ENCODE measurements around the gene FAM168B.

FAM168B gene

DNA sequence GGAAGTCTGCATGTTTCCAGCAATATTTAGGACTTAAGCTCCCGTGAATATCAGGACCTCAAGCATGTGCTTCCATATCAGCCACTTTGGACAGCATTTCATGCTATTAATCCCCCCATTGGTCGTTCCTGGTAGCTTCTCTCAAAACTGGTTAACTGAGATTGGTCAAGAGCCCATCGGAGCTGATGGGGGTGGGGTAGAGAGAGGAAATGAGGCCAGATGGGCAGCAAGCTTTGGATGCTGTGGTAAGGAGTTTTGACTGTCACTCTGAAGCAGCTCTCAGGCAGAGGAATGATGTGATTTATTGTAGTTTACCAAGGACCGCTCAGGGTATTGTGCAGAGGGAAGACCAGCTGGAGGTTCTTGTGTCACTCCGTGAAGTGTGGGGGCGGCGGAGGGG, 81.8 kb downstream of the FAM168B start:
- DNase-seq (ENCODE audit: extremely low spot score): no peak
- CTCF ChIA-PET: no interaction called here
- POLR2A ChIA-PET: no interaction called here
- TF ChIP-seq, protein P1, sequence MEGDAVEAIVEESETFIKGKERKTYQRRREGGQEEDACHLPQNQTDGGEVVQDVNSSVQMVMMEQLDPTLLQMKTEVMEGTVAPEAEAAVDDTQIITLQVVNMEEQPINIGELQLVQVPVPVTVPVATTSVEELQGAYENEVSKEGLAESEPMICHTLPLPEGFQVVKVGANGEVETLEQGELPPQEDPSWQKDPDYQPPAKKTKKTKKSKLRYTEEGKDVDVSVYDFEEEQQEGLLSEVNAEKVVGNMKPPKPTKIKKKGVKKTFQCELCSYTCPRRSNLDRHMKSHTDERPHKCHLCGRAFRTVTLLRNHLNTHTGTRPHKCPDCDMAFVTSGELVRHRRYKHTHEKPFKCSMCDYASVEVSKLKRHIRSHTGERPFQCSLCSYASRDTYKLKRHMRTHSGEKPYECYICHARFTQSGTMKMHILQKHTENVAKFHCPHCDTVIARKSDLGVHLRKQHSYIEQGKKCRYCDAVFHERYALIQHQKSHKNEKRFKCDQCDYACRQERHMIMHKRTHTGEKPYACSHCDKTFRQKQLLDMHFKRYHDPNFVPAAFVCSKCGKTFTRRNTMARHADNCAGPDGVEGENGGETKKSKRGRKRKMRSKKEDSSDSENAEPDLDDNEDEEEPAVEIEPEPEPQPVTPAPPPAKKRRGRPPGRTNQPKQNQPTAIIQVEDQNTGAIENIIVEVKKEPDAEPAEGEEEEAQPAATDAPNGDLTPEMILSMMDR (IDR thresholded peaks at IDR 0.05; ENCODE audit: control extremely low read depth, extremely low read depth, low read depth, missing control alignments): no peak

GRCh38 chr2:131010566-131010965, 82.7 kb downstream of the FAM168B start:
- TF ChIP-seq, protein P1 (IDR thresholded peaks at IDR 0.05; ENCODE audit: control extremely low read depth, extremely low read depth, low read depth, missing control alignments): no peak
- ChIA-PET CTCF (no interaction called here), POLR2A (no interaction called here)
- no peak for DNase-seq (ENCODE audit: extremely low spot score)

GRCh38 chr2:131009713-131010475, 83.4 kb downstream of the FAM168B start:
- TF ChIP-seq, protein P1 (IDR thresholded peaks at IDR 0.05; ENCODE audit: control extremely low read depth, extremely low read depth, low read depth, missing control alignments): no peak
- DNase-seq (ENCODE audit: extremely low spot score): no peak
- ChIA-PET CTCF (no interaction called here), POLR2A (no interaction called here)

GRCh38 chr2:131008967-131009366, 84.3 kb downstream of the FAM168B start:
- TF ChIP-seq, protein P1 (IDR thresholded peaks at IDR 0.05; ENCODE audit: control extremely low read depth, extremely low read depth, low read depth, missing control alignments): no peak
- DNase-seq (ENCODE audit: extremely low spot score): no peak
- ChIA-PET POLR2A (no interaction called here), CTCF (no interaction called here)

GRCh38 chr2:131006561-131006960, 86.7 kb downstream of the FAM168B start:
- DNase-seq (ENCODE audit: extremely low spot score): no peak
- TF ChIP-seq, protein P1 (IDR thresholded peaks at IDR 0.05; ENCODE audit: control extremely low read depth, extremely low read depth, low read depth, missing control alignments): no peak
- ChIA-PET POLR2A (no interaction called here), CTCF (no interaction called here)

- TF ChIP-seq, protein P1 (IDR thresholded peaks at IDR 0.05; ENCODE audit: control extremely low read depth, extremely low read depth, low read depth, missing control alignments): no peak
- ChIA-PET CTCF (no interaction called here), POLR2A (no interaction called here)
- no peak for DNase-seq (ENCODE audit: extremely low spot score)
Measured at GRCh38 chr2:131005216-131005935, 87.9 kb downstream of the FAM168B start.

Measured in GM10248 (cell line).